Esophagus (tissue), 2 donors: ENCODE measurements around the gene TSHZ2. TPM values are rescaled to one million over a fixed set of nuclear protein-coding genes. Genes with fewer than 3 reads are reported as not detected.

Experiments used
- H3K27ac ChIP-seq, 2 donors: one replicate each; pipeline ENCODE4 v1.5.1; 2013; ENCODE audit warnings: low read depth in 2 of 2, mild to moderate bottlenecking in 2 of 2, inconsistent platforms in 1 of 2, low read length in 1 of 2, moderate library complexity in 1 of 2
- H3K27me3 ChIP-seq, 2 donors: one replicate each; pipeline ENCODE4 v1.6.1; 2013; ENCODE audit warnings: low read length in 2 of 2, control low read depth in 1 of 2, mild to moderate bottlenecking in 1 of 2; ENCODE audit not compliant: insufficient read depth in 2 of 2, control insufficient read depth in 1 of 2
- H3K36me3 ChIP-seq, 2 donors: one replicate each; pipeline ENCODE4 v1.6.1; 2013; ENCODE audit warnings: low read length in 1 of 2; ENCODE audit not compliant: control insufficient read depth in 2 of 2, insufficient read depth in 2 of 2
- H3K4me1 ChIP-seq, 2 donors: one replicate each; pipeline ENCODE4 v1.6.1; 2013; ENCODE audit warnings: low read length in 1 of 2; ENCODE audit not compliant: control insufficient read depth in 2 of 2, insufficient read depth in 2 of 2
- H3K4me3 ChIP-seq, 2 donors: one replicate each; pipeline ENCODE4 v1.5.1; 2013; ENCODE audit warnings: low read length in 2 of 2, mild to moderate bottlenecking in 2 of 2, low read depth in 1 of 2, moderate library complexity in 1 of 2
- H3K9me3 ChIP-seq, 2 donors: one replicate each; pipeline ENCODE4 v1.6.1; 2013; ENCODE audit warnings: mild to moderate bottlenecking in 2 of 2, low read depth in 1 of 2, low read length in 1 of 2, moderate library complexity in 1 of 2; ENCODE audit not compliant: control insufficient read depth in 2 of 2, insufficient read depth in 1 of 2
- WGBS, 2 donors: extraction: QIAGEN DNeasy Blood & Tissue Kit; methylation state at CpG; one replicate each; pipeline ENCODE4 v1.1.7; 2013; 5-methylcytosine and 5-hydroxymethylcytosine counted together
- polyA plus RNA-seq, 2 donors: library from polyadenylated mRNA; stranded (reverse); fragments of 200-250 nt; gene quantifications; one replicate each; pipeline ENCODE4 v1.2.3, GENCODE V29; 2013
- donor health status: healthy with polysubstance abuse.
- donor health status: Bipolar disorder and iron deficiency.

The TSHZ2 gene
- polyA plus RNA-seq, 2 donors: 4.6 to 11.7 TPM

GRCh38 chr20:53138454-53139262 is 166.5 kb downstream of the TSHZ2 start:
- H3K27ac ChIP-seq: no peak overlapping the region
- WGBS, 2 donors: 80 to 85% methylated on average over 3 of the region's 3 CpGs
- no peaks in the 10 kb centered on the region for H3K27me3 ChIP-seq
- H3K4me3 ChIP-seq: no peak overlapping the region
- peaks cover 0 to 2% of the 10 kb centered on the region in 2 donors for H3K4me1 ChIP-seq
- H3K36me3 ChIP-seq: peaks cover 0 to 3% of the 10 kb centered on the region in 2 donors
- H3K9me3 ChIP-seq: no peaks in the 10 kb centered on the region

DNA sequence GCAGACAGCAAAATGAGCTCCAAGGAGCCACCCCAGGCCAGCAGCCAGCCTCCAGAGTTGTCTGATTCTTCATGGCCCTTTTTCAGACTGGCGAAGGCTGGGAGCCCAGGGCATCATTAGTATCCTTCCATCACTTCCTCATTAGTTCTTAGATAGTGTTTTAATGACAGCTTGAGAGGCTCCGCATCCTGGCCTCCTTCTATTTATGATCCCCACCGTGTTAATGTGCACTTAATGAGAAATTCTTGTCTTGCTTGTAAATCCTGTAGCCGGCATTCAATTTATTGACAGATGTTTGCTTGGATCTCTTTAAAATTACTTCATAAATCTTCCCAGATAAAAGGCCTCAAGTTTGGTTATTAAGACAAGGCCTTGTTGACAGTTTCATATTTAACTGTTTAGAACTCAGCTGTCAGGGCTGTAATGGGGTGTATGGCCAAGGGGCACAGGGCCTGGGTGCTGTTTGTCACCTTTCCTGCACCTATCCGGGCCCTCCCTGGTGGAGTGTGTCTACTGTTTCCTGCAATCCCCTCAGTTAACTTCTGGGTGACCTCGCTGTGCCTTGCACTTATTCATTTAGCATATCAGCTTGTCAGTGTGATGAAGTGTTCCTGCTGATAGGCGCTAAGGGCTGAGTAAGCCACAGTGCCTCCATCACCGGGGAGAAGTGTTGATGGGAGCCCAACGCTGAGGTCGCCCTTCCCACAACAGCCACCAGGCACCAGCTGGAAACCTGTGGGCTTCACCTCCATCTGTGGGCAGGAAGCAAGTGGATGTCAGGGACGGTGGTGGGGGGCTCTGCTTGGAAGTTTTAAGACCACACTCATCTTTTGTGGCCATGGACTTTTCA is 169.3 kb downstream of the TSHZ2 start:
- 70 to 83% methylated on average over 11 of the region's 11 CpGs for WGBS, 2 donors
- peaks cover 0 to 3% of the 10 kb centered on the region in 2 donors for H3K36me3 ChIP-seq
- H3K27me3 ChIP-seq: no peaks in the 10 kb centered on the region
- H3K4me3 ChIP-seq: no peak overlapping the region
- H3K9me3 ChIP-seq: no peaks in the 10 kb centered on the region
- peaks cover 2 to 3% of the 10 kb centered on the region in 2 donors for H3K4me1 ChIP-seq
- H3K27ac ChIP-seq: no peak overlapping the region

DNA sequence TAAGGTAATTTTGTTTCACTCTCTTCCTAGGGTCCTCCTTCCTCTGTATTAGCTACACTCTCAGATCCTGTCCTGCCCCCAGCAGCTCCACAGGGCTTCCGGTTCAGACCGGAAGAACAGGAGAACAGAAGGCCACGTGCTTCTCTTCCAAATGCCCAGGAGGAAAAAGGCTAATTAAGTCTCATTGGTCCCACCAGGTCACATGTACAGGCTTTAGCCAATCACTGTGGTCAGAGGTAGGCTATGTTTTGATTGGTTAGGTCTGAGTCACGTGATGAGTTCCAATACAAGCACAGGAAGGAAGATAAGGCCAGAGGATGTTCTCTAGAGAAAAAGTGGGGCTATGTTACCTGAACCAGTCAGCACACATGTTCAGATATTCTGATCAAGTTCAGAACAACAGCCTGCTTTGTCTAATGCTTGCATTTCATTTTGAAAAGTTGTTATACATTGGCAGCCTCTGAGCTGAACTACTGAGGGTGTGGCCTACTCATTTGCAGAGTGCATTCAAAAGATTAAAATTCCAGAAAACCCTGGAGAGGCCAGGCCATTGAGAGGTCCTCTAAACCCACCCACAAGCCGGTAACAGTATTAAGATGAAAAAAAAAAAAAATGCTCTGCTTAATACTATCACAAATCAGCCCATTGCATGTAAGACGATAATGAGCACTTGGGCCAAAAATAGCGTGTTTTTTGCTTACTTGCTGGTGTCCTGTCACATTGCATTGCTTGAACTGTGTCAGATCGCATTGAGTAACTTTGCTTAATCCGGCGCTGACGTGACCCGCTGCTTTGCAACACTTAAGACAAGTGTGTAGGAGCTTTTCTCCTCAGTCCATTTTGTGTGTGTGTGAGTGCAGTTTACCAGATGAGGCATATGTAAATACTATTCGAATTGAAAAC is 170.3 kb downstream of the TSHZ2 start:
- Histone ChIP-seq H3K9me3 (no peaks in the 10 kb centered on the region), H3K4me1 (peaks cover 2 to 3% of the 10 kb centered on the region in 2 donors), H3K27ac (no peak overlapping the region), H3K36me3 (peaks cover 0 to 3% of the 10 kb centered on the region in 2 donors), H3K27me3 (no peaks in the 10 kb centered on the region), H3K4me3 (no peak overlapping the region)
- 81% methylated on average over 13 of the region's 13 CpGs for WGBS, 2 donors

- WGBS, 2 donors: 84% methylated on average over 10 of the region's 10 CpGs
- Histone ChIP-seq H3K36me3 (no peaks in the 10 kb centered on the region), H3K27ac (no peak overlapping the region), H3K4me1 (peaks cover 2 to 3% of the 10 kb centered on the region in 2 donors), H3K9me3 (no peaks in the 10 kb centered on the region), H3K4me3 (no peak overlapping the region), H3K27me3 (no peaks in the 10 kb centered on the region)
Observed at GRCh38 chr20:53146201-53146891, 174.2 kb downstream of the TSHZ2 start.

- Histone ChIP-seq H3K4me3 (no peak overlapping the region), H3K36me3 (no peaks in the 10 kb centered on the region), H3K9me3 (no peaks in the 10 kb centered on the region), H3K4me1 (peaks cover 0 to 3% of the 10 kb centered on the region in 2 donors), H3K27ac (no peak overlapping the region), H3K27me3 (no peaks in the 10 kb centered on the region)
- WGBS, 2 donors: 29 to 39% methylated on average over 3 of the region's 3 CpGs
Observed at GRCh38 chr20:53148771-53149147, 176.6 kb downstream of the TSHZ2 start.

GRCh38 chr20:53149148-53149889 is 177.2 kb downstream of the TSHZ2 start:
- no peaks in the 10 kb centered on the region for H3K36me3 ChIP-seq
- H3K4me1 ChIP-seq: peaks cover 0 to 3% of the 10 kb centered on the region in 2 donors
- no peak overlapping the region for H3K4me3 ChIP-seq
- no peaks in the 10 kb centered on the region for H3K27me3 ChIP-seq
- 36 to 44% methylated on average over 7 of the region's 7 CpGs for WGBS, 2 donors
- no peaks in the 10 kb centered on the region for H3K9me3 ChIP-seq
- H3K27ac ChIP-seq: no peak overlapping the region

DNA sequence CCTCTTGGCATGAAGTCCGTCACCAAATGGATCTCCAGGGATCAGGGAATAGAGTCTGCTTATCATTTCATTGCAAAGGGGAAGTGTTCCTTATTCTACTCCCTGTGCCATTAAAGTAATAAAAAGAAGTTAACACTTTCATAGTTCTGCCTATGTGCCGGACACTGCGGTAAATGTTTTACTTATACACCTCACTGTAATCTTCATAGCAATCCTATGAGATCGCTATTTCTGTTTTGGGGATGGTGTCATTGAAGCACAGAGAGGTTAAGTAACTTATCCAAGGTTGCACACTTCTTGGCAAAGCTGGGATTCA is 177.7 kb downstream of the TSHZ2 start:
- no peak overlapping the region for H3K27ac ChIP-seq
- H3K4me1 ChIP-seq: peaks cover 0 to 3% of the 10 kb centered on the region in 2 donors
- 73 to 74% methylated on average over 4 of the region's 4 CpGs for WGBS, 2 donors
- H3K4me3 ChIP-seq: no peak overlapping the region
- H3K9me3 ChIP-seq: no peaks in the 10 kb centered on the region
- H3K27me3 ChIP-seq: no peaks in the 10 kb centered on the region
- no peaks in the 10 kb centered on the region for H3K36me3 ChIP-seq

DNA sequence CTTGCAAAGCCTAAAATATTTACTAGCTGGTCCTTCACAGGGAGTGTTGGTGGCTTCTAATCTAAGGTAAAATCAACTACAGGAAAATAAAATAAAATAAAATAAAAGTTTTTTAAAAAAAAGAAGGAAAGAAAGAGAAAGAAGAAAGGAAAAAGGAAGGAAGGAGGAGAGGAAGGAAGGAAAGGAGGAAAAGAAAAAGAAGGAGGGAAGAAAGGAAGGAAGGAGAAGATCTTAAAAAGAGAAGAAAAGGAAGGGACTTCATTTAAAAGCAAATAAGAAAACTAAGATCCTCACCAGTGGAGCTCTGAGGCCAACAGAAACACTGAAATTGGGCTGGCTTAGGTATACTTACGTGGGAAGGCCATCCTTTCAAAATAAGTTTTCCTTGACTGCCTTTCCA is 178.4 kb downstream of the TSHZ2 start:
- no peaks in the 10 kb centered on the region for H3K36me3 ChIP-seq
- no peak overlapping the region for H3K27ac ChIP-seq
- no peaks in the 10 kb centered on the region for H3K9me3 ChIP-seq
- 94 to 95% methylated on average over 1 of the region's 1 CpG for WGBS, 2 donors
- no peaks in the 10 kb centered on the region for H3K27me3 ChIP-seq
- H3K4me1 ChIP-seq: peaks cover 0 to 3% of the 10 kb centered on the region in 2 donors
- H3K4me3 ChIP-seq: no peak overlapping the region
